SU-DHL-6 (cell line): Measurements from ENCODE around the gene CTSZ.

Experiments used
- EZH2phosphoT487 ChIP-seq: fragments of 200-600 bp; sonication (generic), shearing (Covaris generic); conservative IDR thresholded peaks from 2 replicates; pipeline ENCODE4 v1.6.1; 2018; ENCODE audit warnings: mild to moderate bottlenecking, antibody characterized with exemption, low read length, moderate library complexity, mixed read lengths
- TF ChIP-seq, protein P1 (sequence below): fragments of 200-600 bp; sonication (generic); IDR thresholded peaks from one replicate; pipeline ENCODE4 v1.5.1; 2017; ENCODE audit warnings: antibody characterized with exemption, mild to moderate bottlenecking, low read length, moderate library complexity; ENCODE audit not compliant: insufficient read depth, poor library complexity, severe bottlenecking

DNA sequence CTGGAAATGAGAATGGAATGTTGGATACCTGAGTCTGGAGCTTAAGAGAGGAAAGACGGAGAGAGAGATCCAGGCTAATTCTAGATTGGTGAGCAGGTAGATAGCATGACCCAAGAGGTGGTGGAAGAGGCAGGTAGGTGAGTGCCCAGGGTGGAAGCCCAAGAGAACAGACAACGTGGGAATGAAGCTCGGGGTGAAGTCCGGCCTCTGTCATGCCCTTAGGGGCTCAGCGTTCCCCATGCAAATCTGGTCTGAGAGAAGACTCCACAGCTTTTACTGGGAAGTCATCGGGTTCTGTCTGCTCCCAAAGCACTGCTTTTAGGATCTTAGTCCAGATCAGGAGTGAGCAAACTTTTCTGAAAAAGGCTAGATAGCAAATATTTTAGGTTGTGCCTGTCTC, 22.4 kb downstream of the CTSZ start:
- TF ChIP-seq, protein P1, sequence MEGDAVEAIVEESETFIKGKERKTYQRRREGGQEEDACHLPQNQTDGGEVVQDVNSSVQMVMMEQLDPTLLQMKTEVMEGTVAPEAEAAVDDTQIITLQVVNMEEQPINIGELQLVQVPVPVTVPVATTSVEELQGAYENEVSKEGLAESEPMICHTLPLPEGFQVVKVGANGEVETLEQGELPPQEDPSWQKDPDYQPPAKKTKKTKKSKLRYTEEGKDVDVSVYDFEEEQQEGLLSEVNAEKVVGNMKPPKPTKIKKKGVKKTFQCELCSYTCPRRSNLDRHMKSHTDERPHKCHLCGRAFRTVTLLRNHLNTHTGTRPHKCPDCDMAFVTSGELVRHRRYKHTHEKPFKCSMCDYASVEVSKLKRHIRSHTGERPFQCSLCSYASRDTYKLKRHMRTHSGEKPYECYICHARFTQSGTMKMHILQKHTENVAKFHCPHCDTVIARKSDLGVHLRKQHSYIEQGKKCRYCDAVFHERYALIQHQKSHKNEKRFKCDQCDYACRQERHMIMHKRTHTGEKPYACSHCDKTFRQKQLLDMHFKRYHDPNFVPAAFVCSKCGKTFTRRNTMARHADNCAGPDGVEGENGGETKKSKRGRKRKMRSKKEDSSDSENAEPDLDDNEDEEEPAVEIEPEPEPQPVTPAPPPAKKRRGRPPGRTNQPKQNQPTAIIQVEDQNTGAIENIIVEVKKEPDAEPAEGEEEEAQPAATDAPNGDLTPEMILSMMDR: no peak
- TF ChIP-seq EZH2phosphoT487: no peak
